ENCODE data around the gene BLTP1.

- TF ChIP-seq CTCF (IDR thresholded peaks at IDR 0.05; ENCODE audit: low read depth, low read length) (no peak), MYC (IDR thresholded peaks at IDR 0.05; ENCODE audit: low read depth, low read length) (no peak)
Measured at GRCh38 chr4:122140834-122141233, 11.3 kb upstream of the BLTP1 start.

Data from NB4 (cell line).